Fibroblast of villous mesenchyme (primary cell): ENCODE results near the gene KLF11. TPM values are rescaled to one million over a fixed set of nuclear protein-coding genes. Genes with fewer than 3 reads are reported as not detected.
"Not testable (repeated sequence)": the region's sequence is repeated elsewhere in the genome, so short reads cannot be mapped to it uniquely, and the experiment has no call there.

Source experiments
- DNase-seq: peaks from one replicate; pipeline ENCODE4 v3.0.0-alpha.2; 2010; ENCODE audit warnings: low read depth
- H3K4me3 ChIP-seq: 2 replicates; pipeline ENCODE4 v1.5.1; 2011; ENCODE audit warnings: low read depth, mild to moderate bottlenecking, low read length
- CTCF ChIP-seq: IDR thresholded peaks from 2 replicates; pipeline ENCODE4 v1.5.1; 2012; ENCODE audit warnings: low read depth, mild to moderate bottlenecking, low read length; ENCODE audit not compliant: insufficient read depth
- total RNA-seq: library from RNA; depleted of rRNA; stranded (reverse); fragments of >200 nt; gene quantifications from 2 replicates; pipeline ENCODE4 v1.2.3, GENCODE V29; 2012

KLF11 gene
- total RNA-seq, 1 donor: 6.9 TPM

GRCh38 chr2:10009271-10009810 is 34.0 kb upstream of the KLF11 start:
- no peak for TF ChIP-seq CTCF
- no peak overlapping the region for H3K4me3 ChIP-seq
- DNase-seq: no peak

GRCh38 chr2:10009811-10010781 is 33.3 kb upstream of the KLF11 start:
- peak; percentile 82 for DNase-seq
- no peak for TF ChIP-seq CTCF

GRCh38 chr2:10010861-10011605 is 32.3 kb upstream of the KLF11 start:
- DNase-seq, H3K4me3 ChIP-seq: not testable (repeated sequence)

More at GRCh38 chr2:10009811-10010781, 33.3 kb upstream of the KLF11 start:
- H3K4me3 ChIP-seq: no peak overlapping the region

- H3K4me3 ChIP-seq, DNase-seq: not testable (repeated sequence)
Measured at GRCh38 chr2:10011606-10012325, 31.6 kb upstream of the KLF11 start.

- not testable (repeated sequence) for DNase-seq, H3K4me3 ChIP-seq
Measured at GRCh38 chr2:10012366-10012962, 30.9 kb upstream of the KLF11 start.

- no peak for DNase-seq
- no peak overlapping the region for H3K4me3 ChIP-seq
- TF ChIP-seq CTCF: no peak
Measured at GRCh38 chr2:10012963-10013461, 30.3 kb upstream of the KLF11 start.

GRCh38 chr2:10013651-10014417 is 29.5 kb upstream of the KLF11 start:
- DNase-seq, H3K4me3 ChIP-seq: not testable (repeated sequence)
